Neuronal stem cell (in vitro differentiated cells): Measurements from ENCODE around the gene ASTL.
A peak's percentile ranks its signal among the peaks of the same experiment; 100 is the strongest.

Experiments used
- DNase-seq: peaks from one replicate; pipeline ENCODE4 v3.0.0-alpha.2; 2013; ENCODE audit warnings: low spot score
- H2AFZ ChIP-seq: one replicate; pipeline ENCODE4 v1.6.1; 2013; ENCODE audit warnings: mild to moderate bottlenecking, low read length, inconsistent platforms
- H2AK5ac ChIP-seq: 2 replicates; pipeline ENCODE4 v1.6.1; 2013; ENCODE audit warnings: low read depth, mild to moderate bottlenecking, inconsistent platforms, low read length, moderate library complexity, mixed read lengths
- H2BK120ac ChIP-seq: 2 replicates; pipeline ENCODE4 v1.6.1; 2013; ENCODE audit warnings: low read depth, mild to moderate bottlenecking, inconsistent platforms, low read length, moderate library complexity, mixed read lengths
- H2BK12ac ChIP-seq: one replicate; pipeline ENCODE4 v1.6.1; 2013; ENCODE audit warnings: low read length, inconsistent platforms
- H2BK15ac ChIP-seq: 2 replicates; pipeline ENCODE4 v1.6.1; 2013; ENCODE audit warnings: mild to moderate bottlenecking, low read length, inconsistent platforms, mixed read lengths
- H2BK5ac ChIP-seq: one replicate; pipeline ENCODE4 v1.6.1; 2013; ENCODE audit warnings: inconsistent platforms, mild to moderate bottlenecking, low read length, moderate library complexity
- H3K14ac ChIP-seq: one replicate; pipeline ENCODE4 v1.6.1; 2013; ENCODE audit warnings: low read length, inconsistent platforms
- H3K18ac ChIP-seq: 2 replicates; pipeline ENCODE4 v1.6.1; 2013; ENCODE audit warnings: low read length, inconsistent platforms
- H3K23ac ChIP-seq: 2 replicates; pipeline ENCODE4 v1.6.1; 2013; ENCODE audit warnings: low read depth, mild to moderate bottlenecking, mixed read lengths, low read length, inconsistent platforms; ENCODE audit not compliant: poor library complexity
- H3K27ac ChIP-seq: replicated peaks from 3 replicates; pipeline ENCODE4 v1.5.1; 2013; ENCODE audit warnings: low read length, inconsistent platforms
- H3K27me3 ChIP-seq, 3 experiments: 2 replicates each; pipeline ENCODE4 v1.6.1; 2013; ENCODE audit warnings: low read length in 3 of 3, mild to moderate bottlenecking in 2 of 3, inconsistent platforms in 1 of 3, low read depth in 1 of 3, mixed read lengths in 1 of 3, moderate library complexity in 1 of 3; ENCODE audit not compliant: control insufficient read depth in 3 of 3, insufficient read depth in 3 of 3
- H3K36me3 ChIP-seq, 2 donors: replicated peaks in 1 of 2; 2 replicates each; pipeline ENCODE4 v1.6.1; 2013; ENCODE audit warnings: low read length in 2 of 2; ENCODE audit not compliant: control insufficient read depth in 2 of 2, insufficient read depth in 2 of 2
- H3K4ac ChIP-seq: 2 replicates; pipeline ENCODE4 v1.6.1; 2013; ENCODE audit warnings: inconsistent platforms, mild to moderate bottlenecking, low read length, moderate library complexity
- H3K4me1 ChIP-seq, 2 donors: 1 replicate in 1 of 2; 2 replicates in 1 of 2; pipeline ENCODE4 v1.6.1; 2013; ENCODE audit warnings: low read length in 2 of 2, low read depth in 1 of 2; ENCODE audit not compliant: control insufficient read depth in 2 of 2, insufficient read depth in 1 of 2
- H3K4me2 ChIP-seq: one replicate; pipeline ENCODE4 v1.6.1; 2013; ENCODE audit warnings: mild to moderate bottlenecking, low read length, inconsistent platforms; ENCODE audit not compliant: insufficient read depth, poor library complexity, severe bottlenecking
- H3K4me3 ChIP-seq, 2 donors: 2 replicates each; pipeline ENCODE4 v1.5.1; 2013; ENCODE audit warnings: low read length in 2 of 2, mild to moderate bottlenecking in 2 of 2, inconsistent platforms in 1 of 2, moderate library complexity in 1 of 2
- H3K79me1 ChIP-seq: one replicate; pipeline ENCODE4 v1.6.1; 2013; ENCODE audit warnings: low read depth, mild to moderate bottlenecking, inconsistent platforms, low read length, moderate library complexity
- H3K9ac ChIP-seq: one replicate; pipeline ENCODE4 v1.6.1; 2013; ENCODE audit warnings: mild to moderate bottlenecking, low read depth, low read length, inconsistent platforms; ENCODE audit not compliant: poor library complexity
- H3K9me3 ChIP-seq, 2 donors: replicated peaks in 1 of 2; 2 replicates each; pipeline versions ENCODE3 to v1.6.1; 2013; ENCODE audit warnings: low read length in 2 of 2, mild to moderate bottlenecking in 2 of 2, inconsistent platforms in 1 of 2, low read depth in 1 of 2, mixed read lengths in 1 of 2, moderate library complexity in 1 of 2; ENCODE audit not compliant: control insufficient read depth in 2 of 2, insufficient read depth in 1 of 2
- H4K8ac ChIP-seq: one replicate; pipeline ENCODE4 v1.6.1; 2013; ENCODE audit warnings: low read depth, mild to moderate bottlenecking, inconsistent platforms, low read length, moderate library complexity
- H4K91ac ChIP-seq: one replicate; pipeline ENCODE4 v1.6.1; 2013; ENCODE audit warnings: low read length, low read depth, mild to moderate bottlenecking, inconsistent platforms; ENCODE audit not compliant: poor library complexity
- WGBS, 2 donors: extraction: QIAGEN DNeasy Blood & Tissue Kit; methylation state at CpG; one replicate each; pipeline ENCODE4 v1.1.7; 2013; ENCODE audit warnings: missing lambda C conversion rate in 2 of 2, mixed read lengths in 1 of 2; ENCODE audit not compliant: insufficient read length in 2 of 2, insufficient replicate concordance in 1 of 2; ENCODE audit errors: extremely low coverage in 2 of 2; 5-methylcytosine and 5-hydroxymethylcytosine counted together

ASTL gene

DNA sequence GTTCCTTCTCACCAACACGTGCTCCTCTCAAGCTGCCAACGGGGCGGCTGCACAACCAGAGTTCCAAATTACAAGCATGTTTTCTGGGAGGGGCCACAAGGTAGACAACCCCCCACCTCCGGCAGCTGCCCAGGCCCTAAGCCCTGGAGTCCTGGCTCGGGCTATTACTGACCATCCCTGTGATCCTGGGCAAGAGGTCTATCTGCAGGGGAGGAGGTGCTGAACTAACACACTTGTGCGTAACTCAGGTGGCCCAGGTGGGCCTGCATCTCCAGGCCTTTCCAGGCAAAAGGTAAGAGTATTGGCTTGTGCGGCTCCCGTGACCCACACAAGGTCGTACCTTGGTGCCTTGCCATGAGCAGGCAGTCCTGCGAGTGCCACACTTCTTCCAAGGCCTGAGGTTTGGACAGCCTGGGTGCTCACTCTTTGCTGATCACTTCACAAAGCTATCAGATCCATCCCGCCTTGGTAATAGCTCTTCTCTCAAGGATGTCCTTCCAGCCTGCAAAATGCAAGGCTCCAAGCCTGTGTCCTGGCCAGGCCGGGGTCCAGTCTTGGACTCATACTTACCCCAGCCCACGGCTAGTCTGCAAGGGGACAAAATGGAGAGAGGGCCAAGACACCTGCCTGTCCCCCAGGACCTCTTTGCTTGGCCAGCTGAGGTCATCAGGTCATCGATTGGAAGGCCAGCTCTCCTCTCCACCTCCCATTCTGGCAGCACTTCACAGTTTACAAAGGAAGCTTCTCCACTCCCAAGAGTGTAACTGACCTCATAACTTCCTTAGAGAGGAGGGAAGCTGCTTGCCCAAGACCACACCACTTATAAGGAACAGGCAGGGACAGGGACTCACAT is 55.9 kb downstream of the ASTL start:
- no peaks in the 10 kb centered on the region for H3K4me1 ChIP-seq
- no peak overlapping the region for H3K23ac ChIP-seq
- no peak overlapping the region for H4K91ac ChIP-seq
- H2AFZ ChIP-seq = no peak overlapping the region
- no peak overlapping the region for H3K18ac ChIP-seq
- H2BK120ac ChIP-seq = no peak overlapping the region
- no peak for DNase-seq
- H2BK12ac ChIP-seq = no peak overlapping the region
- no peaks in the 10 kb centered on the region for H3K9me3 ChIP-seq
- no peak overlapping the region for H3K4me2 ChIP-seq
- no peak overlapping the region for H3K9ac ChIP-seq
- no peak overlapping the region for H3K4ac ChIP-seq
- no peak overlapping the region for H2BK5ac ChIP-seq
- WGBS, 2 donors = no CpG with 5 or more reads among the region's 14 CpGs
- H4K8ac ChIP-seq = no peak overlapping the region
- no peak overlapping the region for H3K27ac ChIP-seq
- peaks cover 0 to 3% (median 0%) of the 10 kb centered on the region in 3 experiments for H3K27me3 ChIP-seq
- no peaks in the 10 kb centered on the region for H3K36me3 ChIP-seq
- H3K79me1 ChIP-seq = no peaks in the 10 kb centered on the region
- H3K14ac ChIP-seq = no peak overlapping the region
- peak overlapping the region; percentile 33 for H2AK5ac ChIP-seq
- no peak overlapping the region for H2BK15ac ChIP-seq
- no peak overlapping the region for H3K4me3 ChIP-seq

DNA sequence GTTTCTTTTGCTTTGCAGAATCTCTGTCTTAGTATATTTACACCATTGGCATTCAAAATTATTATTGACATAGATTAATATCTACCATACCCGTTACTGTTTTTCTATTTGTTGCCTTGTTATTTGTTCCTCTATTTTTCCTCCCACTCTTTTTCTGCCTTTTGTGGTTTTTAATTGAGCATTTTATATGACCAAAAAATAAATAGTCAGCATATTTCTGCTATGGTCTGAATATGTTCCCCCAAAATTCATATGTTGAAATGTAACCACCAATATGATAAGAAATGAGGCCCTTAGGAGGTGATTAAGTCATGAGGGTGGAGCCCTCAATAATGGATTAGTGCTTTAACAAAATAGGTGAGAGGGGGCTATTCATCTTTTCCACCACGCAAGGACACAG is 57.3 kb downstream of the ASTL start:
- no peak overlapping the region for H3K4ac ChIP-seq
- H4K8ac ChIP-seq = no peak overlapping the region
- H2BK12ac ChIP-seq = no peak overlapping the region
- no peaks in the 10 kb centered on the region for H3K36me3 ChIP-seq
- no peak overlapping the region for H3K4me3 ChIP-seq
- no CpG with 5 or more reads among the region's 2 CpGs for WGBS, 2 donors
- H3K9me3 ChIP-seq = no peaks in the 10 kb centered on the region
- H4K91ac ChIP-seq = no peak overlapping the region
- no peak overlapping the region for H2BK120ac ChIP-seq
- no peak overlapping the region for H3K23ac ChIP-seq
- DNase-seq = no peak
- H3K14ac ChIP-seq = no peak overlapping the region
- H2AK5ac ChIP-seq = no peak overlapping the region
- no peak overlapping the region for H2AFZ ChIP-seq
- H2BK5ac ChIP-seq = no peak overlapping the region
- H3K4me2 ChIP-seq = no peak overlapping the region
- H3K27ac ChIP-seq = no peak overlapping the region
- H3K79me1 ChIP-seq = no peaks in the 10 kb centered on the region
- H3K18ac ChIP-seq = no peak overlapping the region
- H2BK15ac ChIP-seq = no peak overlapping the region
- H3K4me1 ChIP-seq = no peaks in the 10 kb centered on the region
- H3K27me3 ChIP-seq = peaks cover 0 to 3% (median 0%) of the 10 kb centered on the region in 3 experiments
- no peak overlapping the region for H3K9ac ChIP-seq

DNA sequence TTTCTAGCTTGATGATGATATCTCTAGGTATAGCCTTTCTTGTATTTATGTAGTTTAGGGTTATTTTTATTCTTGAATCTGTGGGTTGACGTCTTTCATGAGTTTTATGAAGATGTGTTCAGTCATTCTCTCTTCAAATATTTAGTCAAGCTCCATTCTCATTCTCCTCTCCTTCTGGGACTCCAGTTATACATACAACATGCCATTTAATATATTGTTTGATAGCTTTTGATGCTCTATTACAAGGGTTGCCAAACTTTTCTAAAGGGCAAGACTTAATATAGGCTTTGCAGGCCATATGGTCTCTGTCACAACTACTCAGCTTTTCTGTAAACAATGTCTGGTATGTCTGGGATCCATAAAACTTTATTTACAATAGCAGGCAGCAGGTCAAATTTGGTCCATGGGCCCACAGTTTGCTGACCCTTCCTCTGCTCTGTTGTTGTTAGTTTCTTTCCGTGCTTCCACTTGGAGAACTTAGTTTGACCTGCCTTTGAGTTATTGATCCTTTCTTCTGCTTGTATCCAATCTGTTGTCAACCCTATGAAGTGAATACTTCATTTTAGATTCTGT is 63.0 kb downstream of the ASTL start:
- no peak overlapping the region for H3K4ac ChIP-seq
- no peak overlapping the region for H3K18ac ChIP-seq
- no peak for DNase-seq
- no peaks in the 10 kb centered on the region for H3K4me1 ChIP-seq
- H3K9ac ChIP-seq = no peak overlapping the region
- H2AK5ac ChIP-seq = no peak overlapping the region
- no peaks in the 10 kb centered on the region for H3K79me1 ChIP-seq
- H3K36me3 ChIP-seq = no peaks in the 10 kb centered on the region
- H3K4me2 ChIP-seq = no peak overlapping the region
- H2AFZ ChIP-seq = no peak overlapping the region
- no peak overlapping the region for H3K23ac ChIP-seq
- H2BK12ac ChIP-seq = no peak overlapping the region
- H2BK15ac ChIP-seq = no peak overlapping the region
- no CpG with 5 or more reads among the region's 2 CpGs for WGBS, 2 donors
- H4K8ac ChIP-seq = no peak overlapping the region
- H3K27ac ChIP-seq = no peak overlapping the region
- H2BK5ac ChIP-seq = no peak overlapping the region
- peaks cover 0 to 5% (median 0%) of the 10 kb centered on the region in 3 experiments for H3K27me3 ChIP-seq
- H3K14ac ChIP-seq = no peak overlapping the region
- no peak overlapping the region for H3K4me3 ChIP-seq
- H3K9me3 ChIP-seq = peaks cover 0 to 2% of the 10 kb centered on the region in 2 donors
- H2BK120ac ChIP-seq = no peak overlapping the region
- H4K91ac ChIP-seq = no peak overlapping the region

DNA sequence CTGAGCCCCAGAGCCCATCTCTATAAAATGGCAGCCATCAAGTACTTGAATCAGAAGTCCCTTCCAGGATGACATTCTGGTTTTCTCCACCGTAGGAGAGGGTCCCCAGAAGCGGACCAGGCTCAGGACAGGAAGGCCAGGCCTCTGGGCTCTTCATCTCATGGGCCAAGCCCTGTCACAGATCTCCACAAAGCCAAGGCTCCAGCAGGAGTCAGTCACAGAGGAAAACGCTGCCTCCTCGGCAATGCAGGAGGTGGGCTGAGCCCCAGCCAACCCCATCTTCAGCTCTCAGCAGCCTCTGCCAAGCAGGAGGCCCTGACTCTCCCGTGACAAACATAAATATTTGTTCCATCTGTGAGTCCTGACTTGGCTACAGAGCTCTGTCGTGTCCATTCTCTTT is 64.1 kb downstream of the ASTL start:
- Histone ChIP-seq H3K23ac (no peak overlapping the region), H3K79me1 (no peaks in the 10 kb centered on the region), H3K36me3 (no peaks in the 10 kb centered on the region), H3K4ac (no peak overlapping the region), H3K9ac (no peak overlapping the region), H3K27ac (no peak overlapping the region), H4K8ac (no peak overlapping the region), H3K4me3 (no peak overlapping the region), H3K4me1 (no peaks in the 10 kb centered on the region), H3K27me3 (peaks cover 0 to 5% (median 0%) of the 10 kb centered on the region in 3 experiments), H3K9me3 (peaks cover 0 to 2% of the 10 kb centered on the region in 2 donors), H3K14ac (peak overlapping the region; percentile 8), H2AFZ (no peak overlapping the region), H3K4me2 (no peak overlapping the region), H2BK12ac (no peak overlapping the region), H2AK5ac (peak overlapping the region; percentile 97), H2BK15ac (no peak overlapping the region), H4K91ac (no peak overlapping the region), H2BK5ac (no peak overlapping the region), H3K18ac (peak overlapping the region; percentile 48), H2BK120ac (no peak overlapping the region)
- no peak for DNase-seq
- no CpG with 5 or more reads among the region's 6 CpGs for WGBS, 2 donors
